DND-41 (cell line): Measurements from ENCODE around the gene HSF2BP.

Experiments
- ATAC-seq: fragments of 200-7000 bp; cut with Tn5 transposase; 3 replicates; pipeline ENCODE4 v1.9.1; 2021; ENCODE audit warnings: low read depth; ENCODE audit not compliant: insufficient read depth
- DNase-seq: peaks from one replicate; pipeline ENCODE4 v3.0.0-alpha.2; 2020
- H2AFZ ChIP-seq: 2 replicates; pipeline ENCODE4 v1.6.0; 2012; ENCODE audit warnings: low read depth, low read length
- H3K27ac ChIP-seq: 2 replicates; pipeline ENCODE4 v1.5.1; 2012; ENCODE audit warnings: low read length, inconsistent platforms
- H3K27me3 ChIP-seq: fragments of 200-600 bp; sonication (generic); 2 replicates; pipeline ENCODE4 v1.6.0; 2012; ENCODE audit warnings: low read length, mild to moderate bottlenecking, inconsistent platforms; ENCODE audit not compliant: insufficient read depth, poor library complexity
- H3K36me3 ChIP-seq: 2 replicates; pipeline ENCODE4 v1.5.1; 2012; ENCODE audit warnings: low read length, inconsistent platforms; ENCODE audit not compliant: insufficient read depth
- H3K4me1 ChIP-seq: 2 replicates; pipeline ENCODE4 v1.5.1; 2012; ENCODE audit warnings: mild to moderate bottlenecking, low read length; ENCODE audit not compliant: insufficient read depth
- H3K4me2 ChIP-seq: 2 replicates; pipeline ENCODE4 v1.6.0; 2012; ENCODE audit warnings: mild to moderate bottlenecking, moderate library complexity, low read length, inconsistent platforms; ENCODE audit not compliant: insufficient read depth
- H3K4me3 ChIP-seq, 2 experiments: fragments of 200-600 bp in 1 of 2; shearing (Covaris generic) in 1 of 2; 2 replicates each; pipeline ENCODE4 v1.5.1; 2012 to 2016; ENCODE audit warnings: inconsistent platforms in 2 of 2, low read length in 2 of 2, mild to moderate bottlenecking in 2 of 2, low read depth in 1 of 2, moderate library complexity in 1 of 2
- H3K79me2 ChIP-seq: 2 replicates; pipeline ENCODE4 v1.6.0; 2012; ENCODE audit warnings: low read length, inconsistent platforms; ENCODE audit not compliant: insufficient read depth
- H3K9ac ChIP-seq: 2 replicates; pipeline ENCODE4 v1.6.0; 2012; ENCODE audit warnings: low read depth, mild to moderate bottlenecking, inconsistent platforms, low read length, moderate library complexity
- H3K9me3 ChIP-seq: 2 replicates; pipeline ENCODE4 v1.5.1; 2012; ENCODE audit warnings: low read length, moderate library complexity, mild to moderate bottlenecking, inconsistent platforms; ENCODE audit not compliant: insufficient read depth, severe bottlenecking
- H4K20me1 ChIP-seq: 2 replicates; pipeline ENCODE4 v1.6.0; 2012; ENCODE audit warnings: low read length; ENCODE audit not compliant: insufficient read depth
- CTCF ChIP-seq: IDR thresholded peaks from 2 replicates; pipeline ENCODE4 v1.5.1; 2012; ENCODE audit warnings: borderline replicate concordance, low read length, moderate library complexity, mild to moderate bottlenecking; ENCODE audit not compliant: poor library complexity, severe bottlenecking; ENCODE audit errors: extremely low read depth
- EZH2 ChIP-seq: IDR thresholded peaks from 3 replicates; pipeline ENCODE4 v1.6.1; 2012; ENCODE audit warnings: borderline replicate concordance, low read depth, mild to moderate bottlenecking, moderate library complexity, low read length, inconsistent platforms; ENCODE audit not compliant: severe bottlenecking

HSF2BP gene

GRCh38 chr21:43639470-43640353 lies 19.6 kb downstream of the HSF2BP start:
- no peaks in the 10 kb centered on the region for H4K20me1 ChIP-seq
- no peak overlapping the region for H2AFZ ChIP-seq
- H3K4me2 ChIP-seq: no peak overlapping the region
- H3K9me3 ChIP-seq: no peaks in the 10 kb centered on the region
- no peaks in the 10 kb centered on the region for H3K79me2 ChIP-seq
- H3K9ac ChIP-seq: no peak overlapping the region
- no peaks in the 10 kb centered on the region for H3K36me3 ChIP-seq
- no peak for DNase-seq
- TF ChIP-seq EZH2 (no peak), CTCF (no peak)
- no peaks in the 10 kb centered on the region for H3K27me3 ChIP-seq
- H3K27ac ChIP-seq: no peak overlapping the region
- no peak for ATAC-seq
- H3K4me1 ChIP-seq: no peaks in the 10 kb centered on the region
- no peak overlapping the region for H3K4me3 ChIP-seq

GRCh38 chr21:43637530-43638158 lies 21.6 kb downstream of the HSF2BP start:
- Histone ChIP-seq H3K27ac (no peak overlapping the region), H3K9ac (no peak overlapping the region), H3K4me1 (no peaks in the 10 kb centered on the region), H3K36me3 (no peaks in the 10 kb centered on the region), H3K79me2 (no peaks in the 10 kb centered on the region), H3K27me3 (no peaks in the 10 kb centered on the region), H2AFZ (no peak overlapping the region), H4K20me1 (no peaks in the 10 kb centered on the region), H3K4me3 (no peak overlapping the region), H3K4me2 (no peak overlapping the region), H3K9me3 (no peaks in the 10 kb centered on the region)
- TF ChIP-seq EZH2 (no peak), CTCF (no peak)
- no peak for ATAC-seq
- DNase-seq: no peak

- H3K9ac ChIP-seq: no peak overlapping the region
Observed at GRCh38 chr21:43635436-43635835, 23.9 kb downstream of the HSF2BP start.

More at GRCh38 chr21:43635436-43635835, 23.9 kb downstream of the HSF2BP start:
- no peaks in the 10 kb centered on the region for H4K20me1 ChIP-seq
- no peak overlapping the region for H2AFZ ChIP-seq
- no peak for TF ChIP-seq EZH2
- TF ChIP-seq CTCF: no peak
- H3K4me3 ChIP-seq: no peak overlapping the region
- no peak for ATAC-seq
- H3K27me3 ChIP-seq: no peaks in the 10 kb centered on the region
- no peaks in the 10 kb centered on the region for H3K36me3 ChIP-seq
- H3K4me2 ChIP-seq: no peak overlapping the region
- H3K79me2 ChIP-seq: no peaks in the 10 kb centered on the region
- no peaks in the 10 kb centered on the region for H3K9me3 ChIP-seq
- no peaks in the 10 kb centered on the region for H3K4me1 ChIP-seq
- DNase-seq: no peak
- H3K27ac ChIP-seq: no peak overlapping the region
